IMR-90 (cell line): ENCODE measurements around the gene GABRP. TPM values are rescaled to one million over a fixed set of nuclear protein-coding genes. Genes with fewer than 3 reads are reported as not detected.

ENCODE experiments used
- ATAC-seq: fragments of 200-7000 bp; cut with Tn5 transposase; 2 replicates; pipeline ENCODE4 v1.9.1; 2020; ENCODE audit warnings: low read depth, mild to moderate bottlenecking, moderate library complexity
- BruUV-seq: library from RNA; stranded (reverse); fragments of 400-500 nt; replicated peaks from 2 replicates; lab custom pipeline; 2021; lab: Mats Ljungman, UMichigan
- CTCF ChIA-PET: fragments of 300-600 bp; formaldehyde crosslinking; extraction: SDS; loops from one replicate; lab custom pipeline; 2021; ENCODE audit warnings: antibody characterized with exemption; lab: Yijun Ruan, JAX
- POLR2A ChIA-PET: fragments of 300-600 bp; sonication (Branson Sonifier 250); formaldehyde crosslinking; loops from one replicate; lab custom pipeline; 2022; ENCODE audit warnings: antibody characterized with exemption; ENCODE audit not compliant: unreplicated experiment; lab: Charles Lee
- DNase-seq: peaks from one replicate; pipeline ENCODE4 v3.0.0; 2013
- H2AFZ ChIP-seq: replicated peaks from 2 replicates; pipeline ENCODE3; 2013; ENCODE audit warnings: low read length, mild to moderate bottlenecking; ENCODE audit not compliant: poor library complexity
- H2AK5ac ChIP-seq: 2 replicates; pipeline ENCODE4 v1.6.1; 2013; ENCODE audit warnings: low read depth, low read length, inconsistent platforms
- H2AK9ac ChIP-seq: replicated peaks from 2 replicates; pipeline ENCODE3; 2013; ENCODE audit warnings: mild to moderate bottlenecking, low read depth, low read length, moderate library complexity; ENCODE audit not compliant: poor library complexity
- H2BK120ac ChIP-seq: 2 replicates; pipeline ENCODE4 v1.6.1; 2013; ENCODE audit warnings: low read depth, low read length, inconsistent platforms
- H2BK15ac ChIP-seq: 3 replicates; pipeline ENCODE4 v1.6.1; 2013; ENCODE audit warnings: low read depth, low read length, inconsistent platforms
- H2BK20ac ChIP-seq: 2 replicates; pipeline ENCODE4 v1.6.1; 2013; ENCODE audit warnings: low read depth, mild to moderate bottlenecking, inconsistent platforms, low read length, moderate library complexity
- H2BK5ac ChIP-seq: 2 replicates; pipeline ENCODE4 v1.6.1; 2013; ENCODE audit warnings: mild to moderate bottlenecking, low read depth, low read length, inconsistent platforms; ENCODE audit not compliant: poor library complexity, severe bottlenecking
- H3K14ac ChIP-seq: replicated peaks from 2 replicates; pipeline ENCODE4 v1.6.1; 2013; ENCODE audit warnings: low read depth, low read length, inconsistent platforms
- H3K18ac ChIP-seq: 2 replicates; pipeline ENCODE4 v1.6.1; 2013; ENCODE audit warnings: low read depth, low read length, control low read depth
- H3K23ac ChIP-seq: 2 replicates; pipeline ENCODE4 v1.6.1; 2013; ENCODE audit warnings: low read depth, low read length, inconsistent platforms
- H3K27ac ChIP-seq: 2 replicates; pipeline ENCODE4 v1.5.1; 2013; ENCODE audit warnings: mild to moderate bottlenecking, control low read depth, low read length; ENCODE audit not compliant: insufficient read depth
- H3K27me3 ChIP-seq: 2 replicates; pipeline ENCODE4 v1.6.1; 2013; ENCODE audit warnings: low read length; ENCODE audit not compliant: control insufficient read depth, insufficient read depth
- H3K36me3 ChIP-seq: 2 replicates; pipeline ENCODE4 v1.6.1; 2013; ENCODE audit warnings: low read length, mixed read lengths; ENCODE audit not compliant: control insufficient read depth, insufficient read depth
- H3K4ac ChIP-seq: 2 replicates; pipeline ENCODE4 v1.6.1; 2013; ENCODE audit warnings: low read depth, low read length, inconsistent platforms
- H3K4me1 ChIP-seq: 2 replicates; pipeline ENCODE4 v1.6.1; 2013; ENCODE audit warnings: low read length, mixed read lengths; ENCODE audit not compliant: control insufficient read depth, insufficient read depth
- H3K4me2 ChIP-seq: 2 replicates; pipeline ENCODE4 v1.6.1; 2013; ENCODE audit warnings: low read depth, mild to moderate bottlenecking, control low read depth, low read length, moderate library complexity
- H3K4me3 ChIP-seq: 2 replicates; pipeline ENCODE4 v1.5.1; 2013; ENCODE audit warnings: low read depth, mild to moderate bottlenecking, control low read depth, low read length, moderate library complexity; ENCODE audit not compliant: insufficient read depth
- H3K56ac ChIP-seq: 2 replicates; pipeline ENCODE4 v1.6.1; 2013; ENCODE audit warnings: low read length, inconsistent platforms; ENCODE audit not compliant: insufficient read depth; ENCODE audit errors: extremely low read depth
- H3K79me1 ChIP-seq, 2 experiments: 2 replicates each; pipeline ENCODE4 v1.6.1; 2013; ENCODE audit warnings: low read length in 2 of 2, inconsistent platforms in 1 of 2, low read depth in 1 of 2
- H3K9ac ChIP-seq: 2 replicates; pipeline ENCODE4 v1.6.1; 2013; ENCODE audit warnings: low read depth, low read length, control low read depth
- H3K9me1 ChIP-seq: 2 replicates; pipeline ENCODE4 v1.6.1; 2013; ENCODE audit warnings: low read length, inconsistent platforms; ENCODE audit not compliant: insufficient read depth
- H3K9me3 ChIP-seq: 2 replicates; pipeline ENCODE4 v1.6.1; 2013; ENCODE audit warnings: low read length; ENCODE audit not compliant: control insufficient read depth, insufficient read depth
- H4K20me1 ChIP-seq: 2 replicates; pipeline ENCODE4 v1.6.1; 2013; ENCODE audit warnings: low read length, inconsistent platforms; ENCODE audit not compliant: insufficient read depth
- H4K5ac ChIP-seq: 2 replicates; pipeline ENCODE4 v1.6.1; 2013; ENCODE audit warnings: mild to moderate bottlenecking, low read depth, low read length, control low read depth
- H4K8ac ChIP-seq, 2 experiments: 2 replicates each; pipeline ENCODE4 v1.6.1; 2013; ENCODE audit warnings: low read depth in 2 of 2, low read length in 2 of 2, control low read depth in 1 of 2, inconsistent platforms in 1 of 2
- H4K91ac ChIP-seq: 2 replicates; pipeline ENCODE4 v1.6.1; 2013; ENCODE audit warnings: low read depth, low read length, inconsistent platforms; ENCODE audit not compliant: insufficient read depth
- BHLHE40 ChIP-seq: fragments of 150-350 bp; IDR thresholded peaks from 2 replicates; pipeline ENCODE4 v1.6.1; 2016; ENCODE audit warnings: mild to moderate bottlenecking, low read depth, low read length
- CEBPB ChIP-seq: IDR thresholded peaks from 2 replicates; pipeline ENCODE4 v1.6.1; 2012; ENCODE audit warnings: low read depth, low read length, improper control_type of control experiment
- CHD1 ChIP-seq: IDR thresholded peaks from 2 replicates; pipeline ENCODE4 v1.6.1; 2012; ENCODE audit warnings: low read depth, low read length, improper control_type of control experiment
- FOS ChIP-seq: fragments of 150-350 bp; IDR thresholded peaks from 2 replicates; pipeline ENCODE4 v1.6.1; 2016; ENCODE audit warnings: low read depth, low read length
- MAFK ChIP-seq: IDR thresholded peaks from 2 replicates; pipeline ENCODE4 v1.6.1; 2012; ENCODE audit warnings: low read depth, low read length, improper control_type of control experiment
- MAZ ChIP-seq: IDR thresholded peaks from 2 replicates; pipeline ENCODE4 v1.6.1; 2012; ENCODE audit warnings: low read depth, mild to moderate bottlenecking, low read length, improper control_type of control experiment, moderate library complexity, borderline replicate concordance
- MXI1 ChIP-seq: IDR thresholded peaks from 2 replicates; pipeline ENCODE4 v1.6.1; 2012; ENCODE audit warnings: low read depth, mild to moderate bottlenecking, low read length, moderate library complexity, borderline replicate concordance
- NFE2L2 ChIP-seq: fragments of 150-350 bp; IDR thresholded peaks from 2 replicates; pipeline ENCODE4 v1.6.1; 2016; ENCODE audit warnings: low read depth, mild to moderate bottlenecking, low read length
- POLR2A ChIP-seq: IDR thresholded peaks from 2 replicates; pipeline ENCODE4 v1.6.1; 2012; ENCODE audit warnings: mild to moderate bottlenecking, low read depth, low read length
- RAD21 ChIP-seq: IDR thresholded peaks from 2 replicates; pipeline ENCODE4 v1.6.1; 2012; ENCODE audit warnings: low read length, improper control_type of control experiment
- RCOR1 ChIP-seq: IDR thresholded peaks from 2 replicates; pipeline ENCODE4 v1.6.1; 2012; ENCODE audit warnings: mild to moderate bottlenecking, low read length, improper control_type of control experiment; ENCODE audit not compliant: insufficient replicate concordance
- RFX5 ChIP-seq: IDR thresholded peaks from 2 replicates; pipeline ENCODE4 v1.8.0; 2012; ENCODE audit warnings: low read depth, mild to moderate bottlenecking, low read length, moderate library complexity
- SMC3 ChIP-seq: fragments of 150-350 bp; IDR thresholded peaks from 2 replicates; pipeline ENCODE4 v1.6.1; 2016; ENCODE audit warnings: low read depth, mild to moderate bottlenecking, antibody characterized with exemption, low read length, moderate library complexity
- WGBS, 2 experiments: methylation state at CpG; one replicate each; pipeline versions ENCODE4 v1.1.5 to v1.1.7; 2013; ENCODE audit warnings: missing lambda C conversion rate in 2 of 2; ENCODE audit not compliant: insufficient read length in 1 of 2; ENCODE audit errors: extremely low coverage in 2 of 2; 5-methylcytosine and 5-hydroxymethylcytosine counted together
- dilution Hi-C: fragments of 300-500 bp; cut with HindIII; formaldehyde crosslinking; loops from one replicate; pipeline ENCODE4 v1.14.3; 2018; ENCODE audit warnings: low sequenced_read_pairs; ENCODE audit not compliant: unreplicated experiment
- in situ Hi-C: fragments of 300-500 bp; cut with MboI; formaldehyde crosslinking; loops from 3 replicates; pipeline ENCODE4 v1.14.3; 2019; ENCODE audit warnings: low sequenced_read_pairs, inconsistent platforms, mixed read lengths
- intact Hi-C: fragments of 100-400 bp; cut with micrococcal nuclease; formaldehyde crosslinking; loops from 2 replicates; pipeline ENCODE4 v1.10.0; 2022
- polyA plus RNA-seq, 3 experiments: library from polyadenylated mRNA; depleted of rRNA; stranded (reverse); fragments of >200 nt; gene quantifications; 2 replicates each; pipeline ENCODE4 v1.2.3, GENCODE V29; 2012; ENCODE audit warnings: low replicate concordance in 1 of 3
- total RNA-seq: library from RNA; depleted of rRNA; stranded (reverse); fragments of >200 nt; gene quantifications from 2 replicates; pipeline ENCODE4 v1.2.3, GENCODE V29; 2012
- TF ChIP-seq, protein P1 (sequence below): conservative IDR thresholded peaks from 2 replicates; pipeline ENCODE4 v1.5.1; 2012; ENCODE audit warnings: mild to moderate bottlenecking, low read depth, low read length, improper control_type of control experiment
- TF ChIP-seq, protein P2 (sequence below): fragments of 150-350 bp; IDR thresholded peaks from 2 replicates; pipeline ENCODE4 v1.6.1; 2017; ENCODE audit warnings: mild to moderate bottlenecking, antibody characterized with exemption, low read length, low read depth
- TF ChIP-seq, protein P3 (sequence below): fragments of 150-350 bp; IDR thresholded peaks from 2 replicates; pipeline ENCODE4 v1.6.1; 2016; ENCODE audit warnings: low read depth, mild to moderate bottlenecking, low read length, moderate library complexity, borderline replicate concordance

Gene GABRP
- total and polyA plus RNA-seq, 2 of the 4 experiments (the other 2 are of a cell fraction): not detected

DNA sequence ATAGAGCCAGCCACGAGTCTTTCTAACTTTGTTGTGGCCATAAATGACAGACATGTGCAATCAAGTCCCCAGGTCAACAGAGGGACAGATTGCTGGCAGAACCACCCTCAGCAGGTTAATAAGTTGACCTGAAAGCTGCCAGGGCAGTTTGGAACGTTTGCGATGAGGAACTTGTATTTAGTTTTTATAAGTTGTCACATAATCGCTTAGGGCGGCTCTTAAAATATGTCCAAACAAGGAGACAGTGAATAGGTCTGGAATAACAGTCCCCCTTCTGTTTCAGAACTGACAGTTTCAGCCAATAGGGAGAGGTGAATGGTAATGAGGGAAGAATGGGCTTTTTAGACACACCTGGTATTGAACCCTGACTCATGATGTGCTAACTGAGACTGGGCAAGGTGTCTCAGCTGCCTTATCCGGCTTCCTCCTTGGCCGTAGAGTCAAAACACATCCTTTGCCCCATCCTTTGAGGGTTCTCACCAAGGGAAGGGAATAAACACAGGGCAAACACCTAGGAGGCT is 33.6 kb upstream of the GABRP start:
- Histone ChIP-seq H3K27me3 (peaks cover 35% of the 10 kb centered on the region), H2BK15ac (no peak overlapping the region), H2BK20ac (no peak overlapping the region), H3K9me3 (no peaks in the 10 kb centered on the region), H2AK9ac (no peak overlapping the region), H2BK120ac (no peak overlapping the region), H3K4me2 (no peak overlapping the region), H3K56ac (no peak overlapping the region), H4K5ac (no peak overlapping the region), H3K27ac (no peak overlapping the region), H3K4me1 (peaks cover 2% of the 10 kb centered on the region; the same call in 1 of the 2 replicates), H2AK5ac (no peak overlapping the region), H3K4me3 (no peak overlapping the region), H3K23ac (no peak overlapping the region), H3K9me1 (no peaks in the 10 kb centered on the region), H4K91ac (no peak overlapping the region), H3K14ac (no peak overlapping the region), H4K8ac (no peak overlapping the region), H3K9ac (no peak overlapping the region), H3K18ac (no peak overlapping the region), H4K20me1 (no peaks in the 10 kb centered on the region), H2BK5ac (no peak overlapping the region), H2AFZ (no peak overlapping the region), H3K36me3 (no peaks in the 10 kb centered on the region), H3K79me1 (no peaks in the 10 kb centered on the region), H3K4ac (no peak overlapping the region)
- 53% methylated on average over 3 of the region's 7 CpGs; no CpG with 5 or more reads in 1 of the 2 experiments for WGBS, 2 experiments
- ChIA-PET POLR2A (no interaction called here), CTCF (interaction anchor here (1.3 kb wide), 1 partner anchor 43 kb away, joined by 4 read pairs; no protein-coding TSS in a partner anchor)
- dilution Hi-C loops (no loop called here), intact Hi-C loops (no loop called here), in situ Hi-C loops (loop anchor here (5.0 kb wide), 1 partner anchor 582 kb away; no protein-coding TSS in a partner anchor)
- ATAC-seq: no peak
- BruUV-seq: no TSS peak
- TF ChIP-seq MXI1 (no peak), CHD1 (no peak), RFX5 (no peak), FOS (no peak), CEBPB (no peak), RAD21 (no peak), NFE2L2 (no peak), SMC3 (no peak), POLR2A (no peak), MAFK (no peak), BHLHE40 (no peak), MAZ (no peak), RCOR1 (no peak)
- TF ChIP-seq, protein P1, sequence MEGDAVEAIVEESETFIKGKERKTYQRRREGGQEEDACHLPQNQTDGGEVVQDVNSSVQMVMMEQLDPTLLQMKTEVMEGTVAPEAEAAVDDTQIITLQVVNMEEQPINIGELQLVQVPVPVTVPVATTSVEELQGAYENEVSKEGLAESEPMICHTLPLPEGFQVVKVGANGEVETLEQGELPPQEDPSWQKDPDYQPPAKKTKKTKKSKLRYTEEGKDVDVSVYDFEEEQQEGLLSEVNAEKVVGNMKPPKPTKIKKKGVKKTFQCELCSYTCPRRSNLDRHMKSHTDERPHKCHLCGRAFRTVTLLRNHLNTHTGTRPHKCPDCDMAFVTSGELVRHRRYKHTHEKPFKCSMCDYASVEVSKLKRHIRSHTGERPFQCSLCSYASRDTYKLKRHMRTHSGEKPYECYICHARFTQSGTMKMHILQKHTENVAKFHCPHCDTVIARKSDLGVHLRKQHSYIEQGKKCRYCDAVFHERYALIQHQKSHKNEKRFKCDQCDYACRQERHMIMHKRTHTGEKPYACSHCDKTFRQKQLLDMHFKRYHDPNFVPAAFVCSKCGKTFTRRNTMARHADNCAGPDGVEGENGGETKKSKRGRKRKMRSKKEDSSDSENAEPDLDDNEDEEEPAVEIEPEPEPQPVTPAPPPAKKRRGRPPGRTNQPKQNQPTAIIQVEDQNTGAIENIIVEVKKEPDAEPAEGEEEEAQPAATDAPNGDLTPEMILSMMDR: no peak
- TF ChIP-seq, protein P2, sequence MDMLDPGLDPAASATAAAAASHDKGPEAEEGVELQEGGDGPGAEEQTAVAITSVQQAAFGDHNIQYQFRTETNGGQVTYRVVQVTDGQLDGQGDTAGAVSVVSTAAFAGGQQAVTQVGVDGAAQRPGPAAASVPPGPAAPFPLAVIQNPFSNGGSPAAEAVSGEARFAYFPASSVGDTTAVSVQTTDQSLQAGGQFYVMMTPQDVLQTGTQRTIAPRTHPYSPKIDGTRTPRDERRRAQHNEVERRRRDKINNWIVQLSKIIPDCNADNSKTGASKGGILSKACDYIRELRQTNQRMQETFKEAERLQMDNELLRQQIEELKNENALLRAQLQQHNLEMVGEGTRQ: no peak
- TF ChIP-seq, protein P3, sequence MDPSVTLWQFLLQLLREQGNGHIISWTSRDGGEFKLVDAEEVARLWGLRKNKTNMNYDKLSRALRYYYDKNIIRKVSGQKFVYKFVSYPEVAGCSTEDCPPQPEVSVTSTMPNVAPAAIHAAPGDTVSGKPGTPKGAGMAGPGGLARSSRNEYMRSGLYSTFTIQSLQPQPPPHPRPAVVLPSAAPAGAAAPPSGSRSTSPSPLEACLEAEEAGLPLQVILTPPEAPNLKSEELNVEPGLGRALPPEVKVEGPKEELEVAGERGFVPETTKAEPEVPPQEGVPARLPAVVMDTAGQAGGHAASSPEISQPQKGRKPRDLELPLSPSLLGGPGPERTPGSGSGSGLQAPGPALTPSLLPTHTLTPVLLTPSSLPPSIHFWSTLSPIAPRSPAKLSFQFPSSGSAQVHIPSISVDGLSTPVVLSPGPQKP: no peak
- no peak for DNase-seq
